DND-41 (cell line): ENCODE data around the gene IL4.

ENCODE experiments used
- ATAC-seq: fragments of 200-7000 bp; cut with Tn5 transposase; 3 replicates; pipeline ENCODE4 v1.9.1; 2021; ENCODE audit warnings: low read depth; ENCODE audit not compliant: insufficient read depth
- DNase-seq: peaks from one replicate; pipeline ENCODE4 v3.0.0-alpha.2; 2020
- H2AFZ ChIP-seq: 2 replicates; pipeline ENCODE4 v1.6.0; 2012; ENCODE audit warnings: low read depth, low read length
- H3K27ac ChIP-seq: 2 replicates; pipeline ENCODE4 v1.5.1; 2012; ENCODE audit warnings: low read length, inconsistent platforms
- H3K27me3 ChIP-seq: fragments of 200-600 bp; sonication (generic); 2 replicates; pipeline ENCODE4 v1.6.0; 2012; ENCODE audit warnings: low read length, mild to moderate bottlenecking, inconsistent platforms; ENCODE audit not compliant: insufficient read depth, poor library complexity
- H3K36me3 ChIP-seq: 2 replicates; pipeline ENCODE4 v1.5.1; 2012; ENCODE audit warnings: low read length, inconsistent platforms; ENCODE audit not compliant: insufficient read depth
- H3K4me1 ChIP-seq: 2 replicates; pipeline ENCODE4 v1.5.1; 2012; ENCODE audit warnings: mild to moderate bottlenecking, low read length; ENCODE audit not compliant: insufficient read depth
- H3K4me2 ChIP-seq: 2 replicates; pipeline ENCODE4 v1.6.0; 2012; ENCODE audit warnings: mild to moderate bottlenecking, moderate library complexity, low read length, inconsistent platforms; ENCODE audit not compliant: insufficient read depth
- H3K4me3 ChIP-seq, 2 experiments: fragments of 200-600 bp in 1 of 2; shearing (Covaris generic) in 1 of 2; 2 replicates each; pipeline ENCODE4 v1.5.1; 2012 to 2016; ENCODE audit warnings: inconsistent platforms in 2 of 2, low read length in 2 of 2, mild to moderate bottlenecking in 2 of 2, low read depth in 1 of 2, moderate library complexity in 1 of 2
- H3K79me2 ChIP-seq: 2 replicates; pipeline ENCODE4 v1.6.0; 2012; ENCODE audit warnings: low read length, inconsistent platforms; ENCODE audit not compliant: insufficient read depth
- H3K9ac ChIP-seq: 2 replicates; pipeline ENCODE4 v1.6.0; 2012; ENCODE audit warnings: low read depth, mild to moderate bottlenecking, inconsistent platforms, low read length, moderate library complexity
- H3K9me3 ChIP-seq: 2 replicates; pipeline ENCODE4 v1.5.1; 2012; ENCODE audit warnings: low read length, moderate library complexity, mild to moderate bottlenecking, inconsistent platforms; ENCODE audit not compliant: insufficient read depth, severe bottlenecking
- H4K20me1 ChIP-seq: 2 replicates; pipeline ENCODE4 v1.6.0; 2012; ENCODE audit warnings: low read length; ENCODE audit not compliant: insufficient read depth
- CTCF ChIP-seq: IDR thresholded peaks from 2 replicates; pipeline ENCODE4 v1.5.1; 2012; ENCODE audit warnings: borderline replicate concordance, low read length, moderate library complexity, mild to moderate bottlenecking; ENCODE audit not compliant: poor library complexity, severe bottlenecking; ENCODE audit errors: extremely low read depth
- EZH2 ChIP-seq: IDR thresholded peaks from 3 replicates; pipeline ENCODE4 v1.6.1; 2012; ENCODE audit warnings: borderline replicate concordance, low read depth, mild to moderate bottlenecking, moderate library complexity, low read length, inconsistent platforms; ENCODE audit not compliant: severe bottlenecking

The IL4 gene

GRCh38 chr5:132641241-132641723 lies 32.5 kb upstream of the IL4 start:
- Histone ChIP-seq H3K27ac (no peak overlapping the region), H3K9ac (no peak overlapping the region), H3K4me1 (no peaks in the 10 kb centered on the region), H3K79me2 (no peaks in the 10 kb centered on the region), H2AFZ (no peak overlapping the region), H4K20me1 (no peaks in the 10 kb centered on the region), H3K36me3 (peaks cover 68% of the 10 kb centered on the region), H3K4me2 (no peak overlapping the region), H3K9me3 (no peaks in the 10 kb centered on the region), H3K4me3 (no peak overlapping the region), H3K27me3 (no peaks in the 10 kb centered on the region)
- TF ChIP-seq CTCF (no peak), EZH2 (no peak)
- ATAC-seq (no peak), DNase-seq (no peak)

GRCh38 chr5:132641841-132642240 lies 31.9 kb upstream of the IL4 start:
- no peak overlapping the region for H3K9ac ChIP-seq
- no peak overlapping the region for H3K4me2 ChIP-seq

GRCh38 chr5:132644177-132644576 lies 29.6 kb upstream of the IL4 start:
- Histone ChIP-seq H3K9ac (no peak overlapping the region), H4K20me1 (no peaks in the 10 kb centered on the region), H3K79me2 (no peaks in the 10 kb centered on the region), H3K4me1 (no peaks in the 10 kb centered on the region), H3K27ac (no peak overlapping the region), H3K4me2 (no peak overlapping the region), H3K36me3 (peaks cover 41% of the 10 kb centered on the region), H3K27me3 (no peaks in the 10 kb centered on the region), H3K4me3 (no peak overlapping the region), H3K9me3 (no peaks in the 10 kb centered on the region), H2AFZ (no peak overlapping the region)
- TF ChIP-seq CTCF (no peak), EZH2 (no peak)
- DNase-seq, result no peak
- ATAC-seq, result no peak

More at GRCh38 chr5:132641841-132642240, 31.9 kb upstream of the IL4 start:
- Histone ChIP-seq H3K27ac (no peak overlapping the region), H3K79me2 (no peaks in the 10 kb centered on the region), H3K9me3 (no peaks in the 10 kb centered on the region), H3K36me3 (peaks cover 63% of the 10 kb centered on the region), H4K20me1 (no peaks in the 10 kb centered on the region), H2AFZ (no peak overlapping the region), H3K4me1 (no peaks in the 10 kb centered on the region), H3K27me3 (no peaks in the 10 kb centered on the region), H3K4me3 (no peak overlapping the region)
- TF ChIP-seq EZH2, result no peak
- TF ChIP-seq CTCF, result no peak
- DNase-seq, result no peak
- ATAC-seq, result no peak
